H9 (cell line): ENCODE data around the gene DPYD. TPM values are rescaled to one million over a fixed set of nuclear protein-coding genes. Genes with fewer than 3 reads are reported as not detected.

Experiments
- DNase-seq: peaks from one replicate; pipeline ENCODE4 v3.0.0-alpha.2; 2017
- H2AFZ ChIP-seq: one replicate; pipeline ENCODE4 v1.6.1; 2013; ENCODE audit warnings: mild to moderate bottlenecking, low read length, control low read depth, moderate library complexity
- H2AK5ac ChIP-seq: 2 replicates; pipeline ENCODE4 v1.6.1; 2013; ENCODE audit warnings: low read length, control low read depth, mixed read lengths; ENCODE audit not compliant: insufficient read length
- H2BK120ac ChIP-seq: one replicate; pipeline ENCODE4 v1.6.1; 2013; ENCODE audit warnings: low read depth, mild to moderate bottlenecking, low read length, control low read depth, inconsistent platforms; ENCODE audit not compliant: poor library complexity, severe bottlenecking
- H2BK12ac ChIP-seq: 2 replicates; pipeline ENCODE4 v1.6.1; 2013; ENCODE audit warnings: low read length, control low read depth, mixed read lengths, low read depth; ENCODE audit not compliant: insufficient read length
- H2BK15ac ChIP-seq: 2 replicates; pipeline ENCODE4 v1.6.1; 2013; ENCODE audit warnings: low read depth, low read length, control low read depth
- H2BK20ac ChIP-seq: one replicate; pipeline ENCODE4 v1.6.1; 2013; ENCODE audit warnings: low read depth, mild to moderate bottlenecking, low read length, control low read depth, inconsistent platforms; ENCODE audit not compliant: poor library complexity, severe bottlenecking
- H2BK5ac ChIP-seq: 2 replicates; pipeline ENCODE4 v1.6.1; 2013; ENCODE audit warnings: low read length, control low read depth, mixed read lengths; ENCODE audit not compliant: insufficient read length
- H3K14ac ChIP-seq: 2 replicates; pipeline ENCODE4 v1.6.1; 2013; ENCODE audit warnings: low read length, control low read depth; ENCODE audit not compliant: insufficient read depth
- H3K18ac ChIP-seq: 2 replicates; pipeline ENCODE4 v1.6.1; 2013; ENCODE audit warnings: low read depth, mild to moderate bottlenecking, mixed read lengths, low read length, control low read depth; ENCODE audit not compliant: insufficient read length
- H3K23ac ChIP-seq: 2 replicates; pipeline ENCODE4 v1.6.1; 2013; ENCODE audit warnings: low read length, control low read depth, mixed read lengths, low read depth; ENCODE audit not compliant: insufficient read length
- H3K23me2 ChIP-seq: 2 replicates; pipeline ENCODE4 v1.6.1; 2013; ENCODE audit warnings: low read depth, mild to moderate bottlenecking, mixed read lengths, low read length, control low read depth; ENCODE audit not compliant: insufficient read length, poor library complexity, severe bottlenecking
- H3K27ac ChIP-seq: 2 replicates; pipeline ENCODE4 v1.5.1; 2013; ENCODE audit warnings: low read length, control low read depth, mixed read lengths, low read depth; ENCODE audit not compliant: insufficient read length
- H3K27me3 ChIP-seq: 2 replicates; pipeline ENCODE4 v1.6.1; 2013; ENCODE audit warnings: low read length, control low read depth, inconsistent platforms; ENCODE audit not compliant: insufficient read depth
- H3K4ac ChIP-seq: 2 replicates; pipeline ENCODE4 v1.6.1; 2013; ENCODE audit warnings: low read depth, mild to moderate bottlenecking, control low read depth, inconsistent platforms, low read length, moderate library complexity
- H3K4me1 ChIP-seq: 2 replicates; pipeline ENCODE4 v1.6.1; 2013; ENCODE audit warnings: low read length, control low read depth, inconsistent platforms; ENCODE audit not compliant: insufficient read depth
- H3K4me2 ChIP-seq: 2 replicates; pipeline ENCODE4 v1.6.1; 2013; ENCODE audit warnings: low read length, control low read depth, mixed read lengths; ENCODE audit not compliant: insufficient read length, insufficient read depth
- H3K56ac ChIP-seq: 2 replicates; pipeline ENCODE4 v1.6.1; 2013; ENCODE audit warnings: low read depth, mild to moderate bottlenecking, mixed read lengths, low read length, control low read depth; ENCODE audit not compliant: insufficient read length
- H3K79me1 ChIP-seq: 2 replicates; pipeline ENCODE4 v1.6.1; 2013; ENCODE audit warnings: low read depth, mild to moderate bottlenecking, moderate library complexity, low read length, control low read depth, inconsistent platforms; ENCODE audit not compliant: insufficient read depth, poor library complexity, severe bottlenecking
- H3K79me2 ChIP-seq: 2 replicates; pipeline ENCODE4 v1.6.1; 2013; ENCODE audit warnings: low read length, control low read depth, inconsistent platforms; ENCODE audit not compliant: insufficient read depth
- H3K9ac ChIP-seq: 2 replicates; pipeline ENCODE4 v1.6.1; 2013; ENCODE audit warnings: low read length, control low read depth, mixed read lengths; ENCODE audit not compliant: insufficient read length; ENCODE audit errors: extremely low read depth
- H3K9me3 ChIP-seq: one replicate; pipeline ENCODE4 v1.6.1; 2013; ENCODE audit warnings: low read depth, low read length, inconsistent platforms; ENCODE audit not compliant: control insufficient read depth
- H3T11ph ChIP-seq: one replicate; pipeline ENCODE4 v1.6.1; 2013; ENCODE audit warnings: mild to moderate bottlenecking, low read length, control low read depth, inconsistent platforms
- H4K20me1 ChIP-seq: one replicate; pipeline ENCODE4 v1.6.1; 2013; ENCODE audit not compliant: control insufficient read depth, insufficient read length, insufficient read depth
- H4K5ac ChIP-seq: 2 replicates; pipeline ENCODE4 v1.6.1; 2013; ENCODE audit warnings: low read depth, mild to moderate bottlenecking, mixed read lengths, low read length, control low read depth; ENCODE audit not compliant: insufficient read length
- H4K8ac ChIP-seq: replicated peaks from 2 replicates; pipeline ENCODE4 v1.6.1; 2013; ENCODE audit warnings: low read length, control low read depth, mixed read lengths, low read depth; ENCODE audit not compliant: insufficient read length
- H4K91ac ChIP-seq: 2 replicates; pipeline ENCODE4 v1.6.1; 2013; ENCODE audit warnings: low read depth, mild to moderate bottlenecking, moderate library complexity, mixed read lengths, low read length, control low read depth; ENCODE audit not compliant: insufficient read length
- H3K27ac Mint-ChIP-seq, 3 experiments: 2 replicates in 2 of 3; 3 replicates in 1 of 3; pipeline ENCODE4 v1.8.0; 2020 to 2021; ENCODE audit warnings: mixed read lengths in 3 of 3, mild to moderate bottlenecking in 1 of 3, moderate library complexity in 1 of 3
- H3K27me3 Mint-ChIP-seq: 2 replicates; pipeline ENCODE4 v1.8.0; 2021; ENCODE audit warnings: low read depth, mild to moderate bottlenecking, moderate library complexity, mixed read lengths
- H3K36me3 Mint-ChIP-seq, 3 experiments: 2 replicates in 2 of 3; 3 replicates in 1 of 3; pipeline ENCODE4 v1.8.0; 2020 to 2021; ENCODE audit warnings: low read depth in 3 of 3, mixed read lengths in 3 of 3; ENCODE audit not compliant: insufficient read depth in 1 of 3
- H3K4me1 Mint-ChIP-seq, 2 experiments: 2 replicates each; pipeline ENCODE4 v1.8.0; 2020; ENCODE audit warnings: mixed read lengths in 2 of 2
- H3K4me3 Mint-ChIP-seq, 2 experiments: 2 replicates in 1 of 2; 3 replicates in 1 of 2; pipeline ENCODE4 v1.8.0; 2020 to 2021; ENCODE audit warnings: mild to moderate bottlenecking in 2 of 2, mixed read lengths in 2 of 2, moderate library complexity in 1 of 2
- H3K9me3 Mint-ChIP-seq, 2 experiments: 2 replicates in 1 of 2; 3 replicates in 1 of 2; pipeline ENCODE4 v1.8.0; 2020; ENCODE audit warnings: mild to moderate bottlenecking in 2 of 2, mixed read lengths in 2 of 2, moderate library complexity in 1 of 2
- WGBS: extraction: QIAGEN DNeasy Blood & Tissue Kit; methylation state at CpG from one replicate; pipeline ENCODE4 v1.1.7; 2013; ENCODE audit warnings: missing lambda C conversion rate, low lambda C conversion rate, mixed read lengths; ENCODE audit not compliant: insufficient read length; ENCODE audit errors: extremely low coverage; 5-methylcytosine and 5-hydroxymethylcytosine counted together
- total RNA-seq: library from RNA; stranded (reverse); gene quantifications from 2 replicates; pipeline ENCODE4 v1.2.1, GENCODE V29; 2021
- TF ChIP-seq, protein P1 (sequence below): fragments of 200-600 bp; sonication (generic); conservative IDR thresholded peaks from 3 replicates; pipeline ENCODE4 v1.8.0; 2021; ENCODE audit warnings: antibody characterized with exemption, mild to moderate bottlenecking

DPYD gene
- total RNA-seq, 1 experiment from 2014 or later, result 0.37 TPM

- H3K4me1 Mint-ChIP-seq, result no peaks in the 10 kb centered on the region
- Histone ChIP-seq H3K4me2 (no peak overlapping the region), H3K23me2 (no peaks in the 10 kb centered on the region), H4K8ac (no peak overlapping the region), H2BK15ac (no peak overlapping the region), H4K5ac (no peak overlapping the region), H2BK12ac (no peak overlapping the region), H3K9me3 (no peaks in the 10 kb centered on the region), H3K18ac (no peak overlapping the region), H2BK5ac (no peak overlapping the region), H3K27ac (no peak overlapping the region), H3K27me3 (no peaks in the 10 kb centered on the region), H3K4ac (no peak overlapping the region), H3T11ph (no peak overlapping the region), H3K23ac (no peak overlapping the region), H2AFZ (no peak overlapping the region), H2BK20ac (no peak overlapping the region), H3K79me2 (no peaks in the 10 kb centered on the region), H3K56ac (no peak overlapping the region), H3K9ac (no peak overlapping the region), H3K79me1 (no peaks in the 10 kb centered on the region), H2AK5ac (no peak overlapping the region), H2BK120ac (no peak overlapping the region), H3K14ac (no peak overlapping the region), H4K20me1 (no peaks in the 10 kb centered on the region), H3K4me1 (no peaks in the 10 kb centered on the region), H4K91ac (no peak overlapping the region)
- H3K4me3 Mint-ChIP-seq, result no peak overlapping the region
- H3K27ac Mint-ChIP-seq, result no peak overlapping the region
- H3K36me3 Mint-ChIP-seq, result peaks cover 0 to 5% (median 0%) of the 10 kb centered on the region in 3 experiments; a peak in 1 of 7 replicates
- no peaks in the 10 kb centered on the region; a peak in 1 of 5 replicates for H3K9me3 Mint-ChIP-seq
- H3K27me3 Mint-ChIP-seq, result no peaks in the 10 kb centered on the region; the same call in 1 of the 2 replicates
- TF ChIP-seq, protein P1, sequence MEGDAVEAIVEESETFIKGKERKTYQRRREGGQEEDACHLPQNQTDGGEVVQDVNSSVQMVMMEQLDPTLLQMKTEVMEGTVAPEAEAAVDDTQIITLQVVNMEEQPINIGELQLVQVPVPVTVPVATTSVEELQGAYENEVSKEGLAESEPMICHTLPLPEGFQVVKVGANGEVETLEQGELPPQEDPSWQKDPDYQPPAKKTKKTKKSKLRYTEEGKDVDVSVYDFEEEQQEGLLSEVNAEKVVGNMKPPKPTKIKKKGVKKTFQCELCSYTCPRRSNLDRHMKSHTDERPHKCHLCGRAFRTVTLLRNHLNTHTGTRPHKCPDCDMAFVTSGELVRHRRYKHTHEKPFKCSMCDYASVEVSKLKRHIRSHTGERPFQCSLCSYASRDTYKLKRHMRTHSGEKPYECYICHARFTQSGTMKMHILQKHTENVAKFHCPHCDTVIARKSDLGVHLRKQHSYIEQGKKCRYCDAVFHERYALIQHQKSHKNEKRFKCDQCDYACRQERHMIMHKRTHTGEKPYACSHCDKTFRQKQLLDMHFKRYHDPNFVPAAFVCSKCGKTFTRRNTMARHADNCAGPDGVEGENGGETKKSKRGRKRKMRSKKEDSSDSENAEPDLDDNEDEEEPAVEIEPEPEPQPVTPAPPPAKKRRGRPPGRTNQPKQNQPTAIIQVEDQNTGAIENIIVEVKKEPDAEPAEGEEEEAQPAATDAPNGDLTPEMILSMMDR, result no peak
- WGBS, result no CpG with 5 or more reads among the region's 3 CpGs
- DNase-seq, result no peak
Observed at GRCh38 chr1:97610102-97610501, 310.7 kb downstream of the DPYD start.
